ENCODE measurements around the gene ARHGEF16.

The ARHGEF16 gene

DNA sequence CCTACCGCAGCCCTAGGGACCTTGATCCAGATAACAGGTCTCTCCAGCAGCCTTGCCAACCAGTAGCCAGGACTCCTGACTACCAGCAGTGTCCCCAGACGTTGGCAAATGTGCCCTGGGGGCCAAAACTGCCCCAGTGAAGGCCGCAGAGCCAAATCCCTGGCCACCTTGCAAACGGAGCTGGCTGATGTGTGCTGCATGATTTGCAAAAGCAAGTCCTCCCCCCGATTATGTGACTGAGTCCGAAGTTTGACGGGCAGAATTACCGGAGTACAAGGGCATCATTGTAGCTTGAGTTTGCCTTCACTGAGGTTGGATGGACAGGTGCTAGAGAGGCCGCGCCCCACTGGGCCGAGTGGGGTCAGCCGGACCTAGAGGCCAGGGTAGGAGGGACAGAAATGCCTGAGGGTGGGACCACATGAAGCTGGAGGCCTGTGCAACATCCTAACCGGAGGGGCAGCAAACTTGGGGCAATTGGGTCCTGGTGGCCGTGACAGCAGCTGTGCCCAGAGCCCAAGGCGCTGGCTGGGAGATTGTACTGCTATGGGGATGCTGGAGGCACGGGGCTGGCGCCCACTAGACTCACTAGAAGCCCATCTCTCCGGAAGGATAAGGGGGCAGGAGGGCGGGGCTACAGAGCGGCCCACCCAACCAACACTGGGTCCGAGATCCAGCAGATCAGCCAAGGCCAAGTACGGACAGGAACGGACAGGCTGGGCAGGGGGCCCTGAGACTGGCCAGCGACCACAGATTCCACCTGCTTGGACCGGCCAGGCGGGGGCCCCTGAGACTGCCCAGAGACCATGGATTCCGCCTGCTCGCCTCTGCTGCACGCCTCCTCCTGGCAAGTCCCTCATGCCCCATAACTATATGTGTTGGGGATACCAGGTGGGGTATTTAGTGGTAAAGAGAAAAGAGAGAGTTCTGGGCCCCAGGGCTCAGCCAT lies 2.8 kb downstream of the ARHGEF16 start:
- no peak for DNase-seq (ENCODE audit: low read depth)
- H3K4me3 ChIP-seq (replicated peaks; ENCODE audit: low read depth, low read length), result no peak overlapping the region
- TF ChIP-seq, protein P1, sequence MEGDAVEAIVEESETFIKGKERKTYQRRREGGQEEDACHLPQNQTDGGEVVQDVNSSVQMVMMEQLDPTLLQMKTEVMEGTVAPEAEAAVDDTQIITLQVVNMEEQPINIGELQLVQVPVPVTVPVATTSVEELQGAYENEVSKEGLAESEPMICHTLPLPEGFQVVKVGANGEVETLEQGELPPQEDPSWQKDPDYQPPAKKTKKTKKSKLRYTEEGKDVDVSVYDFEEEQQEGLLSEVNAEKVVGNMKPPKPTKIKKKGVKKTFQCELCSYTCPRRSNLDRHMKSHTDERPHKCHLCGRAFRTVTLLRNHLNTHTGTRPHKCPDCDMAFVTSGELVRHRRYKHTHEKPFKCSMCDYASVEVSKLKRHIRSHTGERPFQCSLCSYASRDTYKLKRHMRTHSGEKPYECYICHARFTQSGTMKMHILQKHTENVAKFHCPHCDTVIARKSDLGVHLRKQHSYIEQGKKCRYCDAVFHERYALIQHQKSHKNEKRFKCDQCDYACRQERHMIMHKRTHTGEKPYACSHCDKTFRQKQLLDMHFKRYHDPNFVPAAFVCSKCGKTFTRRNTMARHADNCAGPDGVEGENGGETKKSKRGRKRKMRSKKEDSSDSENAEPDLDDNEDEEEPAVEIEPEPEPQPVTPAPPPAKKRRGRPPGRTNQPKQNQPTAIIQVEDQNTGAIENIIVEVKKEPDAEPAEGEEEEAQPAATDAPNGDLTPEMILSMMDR (IDR thresholded peaks at IDR 0.05; ENCODE audit: low read length, missing control alignments), result no peak

DNA sequence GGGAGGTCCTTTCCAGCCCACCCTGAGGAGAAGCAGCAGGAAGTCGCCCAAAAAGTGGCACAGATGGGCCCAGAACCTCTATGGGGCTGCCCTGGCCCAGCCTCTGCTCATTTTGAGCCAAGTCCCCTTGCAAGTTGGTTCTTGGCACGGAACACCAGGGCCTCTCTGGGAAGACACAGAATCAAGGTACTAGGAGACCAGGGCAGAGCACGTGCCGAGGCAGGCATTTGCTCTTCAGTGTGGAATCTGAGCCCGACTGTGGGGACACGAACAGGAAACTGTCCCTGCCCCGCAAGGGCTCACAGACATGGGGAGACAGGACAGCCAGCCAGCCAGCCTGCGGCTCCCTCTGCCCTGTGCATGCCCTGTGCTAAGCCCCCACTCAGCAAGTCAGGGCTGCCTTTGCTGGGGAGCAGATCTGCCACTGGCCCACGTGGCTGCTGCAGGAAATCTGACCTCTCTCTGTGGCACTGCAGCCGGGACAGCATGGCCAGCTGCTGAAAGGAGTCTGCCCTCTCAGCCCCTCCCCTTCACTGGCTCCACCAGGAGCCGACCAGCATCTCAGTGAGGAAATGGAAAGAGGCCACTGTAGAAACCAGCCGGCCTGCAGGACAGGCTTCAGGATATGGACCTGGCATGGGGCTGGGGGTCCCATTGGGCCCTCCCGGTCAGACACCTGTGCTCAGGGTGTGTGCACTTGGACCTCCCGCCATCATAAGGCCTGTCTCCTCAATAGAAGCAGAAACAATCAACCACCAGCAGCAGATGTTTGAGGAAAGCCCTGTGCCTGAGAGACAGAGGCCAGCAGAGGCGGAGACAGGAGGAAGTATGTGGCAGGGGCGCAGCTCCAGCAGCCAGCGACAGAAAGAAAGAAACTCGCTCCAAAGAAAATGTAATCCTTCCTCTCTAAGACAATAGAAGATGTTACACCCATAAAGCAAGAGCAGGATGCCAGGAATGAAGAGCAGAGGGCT lies 3.7 kb downstream of the ARHGEF16 start:
- H3K4me3 ChIP-seq (replicated peaks; ENCODE audit: low read depth, low read length), result no peak overlapping the region
- TF ChIP-seq, protein P1 (IDR thresholded peaks at IDR 0.05; ENCODE audit: low read length, missing control alignments), result no peak
- DNase-seq (ENCODE audit: low read depth), result no peak

DNA sequence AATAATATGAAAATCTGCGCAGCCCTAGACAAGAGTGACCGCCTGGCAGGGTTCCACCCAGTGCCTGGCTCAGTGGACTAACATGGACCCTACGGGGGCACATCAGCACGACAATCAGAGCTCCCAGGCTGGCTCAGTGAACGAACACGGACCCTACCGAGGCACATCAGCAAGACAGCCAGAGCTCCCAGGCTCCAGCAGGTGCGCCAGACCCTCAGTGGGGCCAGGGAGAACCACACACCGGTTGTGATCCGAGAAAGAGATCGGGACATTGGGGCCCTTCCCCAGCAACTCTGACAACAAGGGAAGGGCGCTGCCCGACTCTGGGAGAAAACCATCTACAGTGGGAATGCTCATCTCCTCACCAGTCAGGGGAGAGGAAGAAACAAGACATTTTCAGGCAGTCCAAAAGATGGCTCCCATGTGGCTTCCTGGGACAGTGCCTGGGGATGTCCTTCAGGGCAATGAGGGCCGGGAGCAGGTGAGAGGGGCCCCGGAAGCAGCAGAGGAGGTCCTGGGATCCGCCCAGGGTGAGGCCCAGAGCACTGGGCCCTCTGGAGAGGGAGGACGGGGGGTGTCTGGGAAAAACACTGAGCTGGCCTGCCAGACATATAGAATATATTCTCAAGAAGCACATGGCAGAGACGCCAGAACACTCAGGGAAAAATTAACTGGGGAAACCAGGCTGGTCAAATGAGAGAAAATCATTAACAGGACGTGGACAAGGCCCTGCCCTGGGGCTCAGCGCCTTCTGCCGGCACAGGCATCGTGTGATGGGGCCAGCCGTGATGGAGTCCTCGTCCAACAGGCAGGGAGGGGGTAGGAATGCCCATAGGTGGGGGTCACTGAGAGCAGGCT lies 4.8 kb downstream of the ARHGEF16 start:
- no peak overlapping the region for H3K4me3 ChIP-seq (replicated peaks; ENCODE audit: low read depth, low read length)
- TF ChIP-seq, protein P1 (IDR thresholded peaks at IDR 0.05; ENCODE audit: low read length, missing control alignments), result no peak
- DNase-seq (ENCODE audit: low read depth), result no peak

DNA sequence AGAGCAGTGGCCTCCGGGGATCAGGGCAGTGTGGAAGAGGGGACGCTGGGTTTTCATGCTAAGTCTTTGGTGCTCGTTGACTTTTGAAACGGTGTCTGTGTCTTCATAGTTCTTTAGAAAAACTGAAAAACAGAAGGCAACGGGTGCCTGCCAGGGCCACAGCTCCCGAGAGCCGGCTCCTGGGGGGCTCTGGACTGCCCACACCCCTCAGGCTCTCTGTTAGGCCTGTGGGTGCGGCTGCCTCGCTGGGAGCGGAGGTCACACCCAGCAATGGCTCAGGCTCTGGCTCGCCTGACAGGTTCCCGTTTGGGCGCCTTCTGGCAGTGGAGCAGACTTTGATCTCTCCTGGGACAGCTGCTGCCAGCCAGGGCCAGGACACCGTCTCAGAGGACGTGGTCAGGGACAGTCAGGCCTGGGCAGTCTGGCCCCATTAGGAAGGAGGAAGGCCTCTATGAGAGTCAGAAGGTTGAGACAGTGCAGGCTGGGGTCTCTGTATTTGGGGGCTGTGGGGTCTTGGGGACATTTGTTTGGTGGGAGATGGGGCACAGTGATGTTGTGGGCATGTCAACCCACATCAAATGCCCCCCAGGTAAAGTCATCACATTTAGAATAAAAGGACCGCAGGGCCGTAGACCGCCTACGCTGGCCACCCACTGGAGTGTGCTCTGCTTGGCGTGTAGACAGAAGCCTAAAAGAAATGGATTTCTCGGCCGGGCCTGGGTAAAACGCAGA lies 5.6 kb downstream of the ARHGEF16 start:
- DNase-seq (ENCODE audit: low read depth), result no peak
- TF ChIP-seq, protein P1 (IDR thresholded peaks at IDR 0.05; ENCODE audit: low read length, missing control alignments), result no peak

GRCh38 chr1:3460672-3461131 lies 6.2 kb downstream of the ARHGEF16 start:
- TF ChIP-seq, protein P1 (IDR thresholded peaks at IDR 0.05; ENCODE audit: low read length, missing control alignments), result no peak
- DNase-seq (ENCODE audit: low read depth), result peak; percentile 22
- no peak overlapping the region for H3K4me3 ChIP-seq (replicated peaks; ENCODE audit: low read depth, low read length)

More for the DNA sequence above, 5.6 kb downstream of the ARHGEF16 start:
- H3K4me3 ChIP-seq (replicated peaks; ENCODE audit: low read depth, low read length), result no peak overlapping the region

All from fibroblast of pulmonary artery (primary cell).